Measurements from ENCODE around the gene C9orf50.
"Not testable (repeated sequence)": the region's sequence is repeated elsewhere in the genome, so short reads cannot be mapped to it uniquely, and the experiment has no call there.

Gene C9orf50

GRCh38 chr9:129648092-129648763 is 27.3 kb upstream of the C9orf50 start:
- no peak for DNase-seq

GRCh38 chr9:129647635-129648034 is 26.7 kb upstream of the C9orf50 start:
- no peak for DNase-seq

GRCh38 chr9:129646654-129647053 is 25.8 kb upstream of the C9orf50 start:
- no peak for DNase-seq

GRCh38 chr9:129646252-129646651 is 25.4 kb upstream of the C9orf50 start:
- DNase-seq: no peak

- no peak for DNase-seq
Measured at GRCh38 chr9:129644902-129645301, 24.0 kb upstream of the C9orf50 start.

GRCh38 chr9:129644365-129644764 is 23.5 kb upstream of the C9orf50 start:
- DNase-seq: no peak

GRCh38 chr9:129643706-129644105 is 22.8 kb upstream of the C9orf50 start:
- DNase-seq: no peak

GRCh38 chr9:129641750-129642585 is 21.1 kb upstream of the C9orf50 start, which contains the start of gene ASB6:
ASB6 (minus strand) TSS chr9:129642151; CDS start chr9:129641999, 152 bp downstream.
- peak; percentile 100 for DNase-seq

- DNase-seq: no peak
Measured at GRCh38 chr9:129640871-129641749, 20.2 kb upstream of the C9orf50 start.

GRCh38 chr9:129640086-129640870 is 19.4 kb upstream of the C9orf50 start:
- no peak for DNase-seq

- DNase-seq: no peak
Measured at GRCh38 chr9:129639756-129640085, 18.8 kb upstream of the C9orf50 start.

- no peak for DNase-seq
Measured at GRCh38 chr9:129639034-129639630, 18.2 kb upstream of the C9orf50 start.

- no peak for DNase-seq
Measured at GRCh38 chr9:129637673-129638439, 17.0 kb upstream of the C9orf50 start.

- no peak for DNase-seq
Measured at GRCh38 chr9:129637102-129637501, 16.2 kb upstream of the C9orf50 start.

GRCh38 chr9:129636343-129636742 is 15.4 kb upstream of the C9orf50 start:
- DNase-seq: not testable (repeated sequence)

GRCh38 chr9:129635099-129636065 is 14.5 kb upstream of the C9orf50 start:
- DNase-seq: no peak

- no peak for DNase-seq
Measured at GRCh38 chr9:129633848-129634247, 12.9 kb upstream of the C9orf50 start.

- no peak for DNase-seq
Measured at GRCh38 chr9:129633207-129633606, 12.3 kb upstream of the C9orf50 start.

- no peak for DNase-seq
Measured at GRCh38 chr9:129632460-129632859, 11.6 kb upstream of the C9orf50 start.

GRCh38 chr9:129631674-129632129 is 10.8 kb upstream of the C9orf50 start:
- no peak for DNase-seq

Data from right forelimb (tissue), 1 donor.